H9 (cell line): ENCODE measurements around the gene DISP3. TPM values are rescaled to one million over a fixed set of nuclear protein-coding genes. Genes with fewer than 3 reads are reported as not detected.

ENCODE experiments used
- DNase-seq: peaks from one replicate; pipeline ENCODE4 v3.0.0-alpha.2; 2017
- H2AFZ ChIP-seq: one replicate; pipeline ENCODE4 v1.6.1; 2013; ENCODE audit warnings: mild to moderate bottlenecking, low read length, control low read depth, moderate library complexity
- H2AK5ac ChIP-seq: 2 replicates; pipeline ENCODE4 v1.6.1; 2013; ENCODE audit warnings: low read length, control low read depth, mixed read lengths; ENCODE audit not compliant: insufficient read length
- H2BK120ac ChIP-seq: one replicate; pipeline ENCODE4 v1.6.1; 2013; ENCODE audit warnings: low read depth, mild to moderate bottlenecking, low read length, control low read depth, inconsistent platforms; ENCODE audit not compliant: poor library complexity, severe bottlenecking
- H2BK12ac ChIP-seq: 2 replicates; pipeline ENCODE4 v1.6.1; 2013; ENCODE audit warnings: low read length, control low read depth, mixed read lengths, low read depth; ENCODE audit not compliant: insufficient read length
- H2BK15ac ChIP-seq: 2 replicates; pipeline ENCODE4 v1.6.1; 2013; ENCODE audit warnings: low read depth, low read length, control low read depth
- H2BK20ac ChIP-seq: one replicate; pipeline ENCODE4 v1.6.1; 2013; ENCODE audit warnings: low read depth, mild to moderate bottlenecking, low read length, control low read depth, inconsistent platforms; ENCODE audit not compliant: poor library complexity, severe bottlenecking
- H2BK5ac ChIP-seq: 2 replicates; pipeline ENCODE4 v1.6.1; 2013; ENCODE audit warnings: low read length, control low read depth, mixed read lengths; ENCODE audit not compliant: insufficient read length
- H3K14ac ChIP-seq: 2 replicates; pipeline ENCODE4 v1.6.1; 2013; ENCODE audit warnings: low read length, control low read depth; ENCODE audit not compliant: insufficient read depth
- H3K18ac ChIP-seq: 2 replicates; pipeline ENCODE4 v1.6.1; 2013; ENCODE audit warnings: low read depth, mild to moderate bottlenecking, mixed read lengths, low read length, control low read depth; ENCODE audit not compliant: insufficient read length
- H3K23ac ChIP-seq: 2 replicates; pipeline ENCODE4 v1.6.1; 2013; ENCODE audit warnings: low read length, control low read depth, mixed read lengths, low read depth; ENCODE audit not compliant: insufficient read length
- H3K23me2 ChIP-seq: 2 replicates; pipeline ENCODE4 v1.6.1; 2013; ENCODE audit warnings: low read depth, mild to moderate bottlenecking, mixed read lengths, low read length, control low read depth; ENCODE audit not compliant: insufficient read length, poor library complexity, severe bottlenecking
- H3K27ac ChIP-seq: 2 replicates; pipeline ENCODE4 v1.5.1; 2013; ENCODE audit warnings: low read length, control low read depth, mixed read lengths, low read depth; ENCODE audit not compliant: insufficient read length
- H3K27me3 ChIP-seq: 2 replicates; pipeline ENCODE4 v1.6.1; 2013; ENCODE audit warnings: low read length, control low read depth, inconsistent platforms; ENCODE audit not compliant: insufficient read depth
- H3K4ac ChIP-seq: 2 replicates; pipeline ENCODE4 v1.6.1; 2013; ENCODE audit warnings: low read depth, mild to moderate bottlenecking, control low read depth, inconsistent platforms, low read length, moderate library complexity
- H3K4me1 ChIP-seq: 2 replicates; pipeline ENCODE4 v1.6.1; 2013; ENCODE audit warnings: low read length, control low read depth, inconsistent platforms; ENCODE audit not compliant: insufficient read depth
- H3K4me2 ChIP-seq: 2 replicates; pipeline ENCODE4 v1.6.1; 2013; ENCODE audit warnings: low read length, control low read depth, mixed read lengths; ENCODE audit not compliant: insufficient read length, insufficient read depth
- H3K56ac ChIP-seq: 2 replicates; pipeline ENCODE4 v1.6.1; 2013; ENCODE audit warnings: low read depth, mild to moderate bottlenecking, mixed read lengths, low read length, control low read depth; ENCODE audit not compliant: insufficient read length
- H3K79me1 ChIP-seq: 2 replicates; pipeline ENCODE4 v1.6.1; 2013; ENCODE audit warnings: low read depth, mild to moderate bottlenecking, moderate library complexity, low read length, control low read depth, inconsistent platforms; ENCODE audit not compliant: insufficient read depth, poor library complexity, severe bottlenecking
- H3K79me2 ChIP-seq: 2 replicates; pipeline ENCODE4 v1.6.1; 2013; ENCODE audit warnings: low read length, control low read depth, inconsistent platforms; ENCODE audit not compliant: insufficient read depth
- H3K9ac ChIP-seq: 2 replicates; pipeline ENCODE4 v1.6.1; 2013; ENCODE audit warnings: low read length, control low read depth, mixed read lengths; ENCODE audit not compliant: insufficient read length; ENCODE audit errors: extremely low read depth
- H3K9me3 ChIP-seq: one replicate; pipeline ENCODE4 v1.6.1; 2013; ENCODE audit warnings: low read depth, low read length, inconsistent platforms; ENCODE audit not compliant: control insufficient read depth
- H3T11ph ChIP-seq: one replicate; pipeline ENCODE4 v1.6.1; 2013; ENCODE audit warnings: mild to moderate bottlenecking, low read length, control low read depth, inconsistent platforms
- H4K20me1 ChIP-seq: one replicate; pipeline ENCODE4 v1.6.1; 2013; ENCODE audit not compliant: control insufficient read depth, insufficient read length, insufficient read depth
- H4K5ac ChIP-seq: 2 replicates; pipeline ENCODE4 v1.6.1; 2013; ENCODE audit warnings: low read depth, mild to moderate bottlenecking, mixed read lengths, low read length, control low read depth; ENCODE audit not compliant: insufficient read length
- H4K8ac ChIP-seq: replicated peaks from 2 replicates; pipeline ENCODE4 v1.6.1; 2013; ENCODE audit warnings: low read length, control low read depth, mixed read lengths, low read depth; ENCODE audit not compliant: insufficient read length
- H4K91ac ChIP-seq: 2 replicates; pipeline ENCODE4 v1.6.1; 2013; ENCODE audit warnings: low read depth, mild to moderate bottlenecking, moderate library complexity, mixed read lengths, low read length, control low read depth; ENCODE audit not compliant: insufficient read length
- H3K27ac Mint-ChIP-seq, 3 experiments: 2 replicates in 2 of 3; 3 replicates in 1 of 3; pipeline ENCODE4 v1.8.0; 2020 to 2021; ENCODE audit warnings: mixed read lengths in 3 of 3, mild to moderate bottlenecking in 1 of 3, moderate library complexity in 1 of 3
- H3K27me3 Mint-ChIP-seq: 2 replicates; pipeline ENCODE4 v1.8.0; 2021; ENCODE audit warnings: low read depth, mild to moderate bottlenecking, moderate library complexity, mixed read lengths
- H3K36me3 Mint-ChIP-seq, 3 experiments: 2 replicates in 2 of 3; 3 replicates in 1 of 3; pipeline ENCODE4 v1.8.0; 2020 to 2021; ENCODE audit warnings: low read depth in 3 of 3, mixed read lengths in 3 of 3; ENCODE audit not compliant: insufficient read depth in 1 of 3
- H3K4me1 Mint-ChIP-seq, 2 experiments: 2 replicates each; pipeline ENCODE4 v1.8.0; 2020; ENCODE audit warnings: mixed read lengths in 2 of 2
- H3K4me3 Mint-ChIP-seq, 2 experiments: 2 replicates in 1 of 2; 3 replicates in 1 of 2; pipeline ENCODE4 v1.8.0; 2020 to 2021; ENCODE audit warnings: mild to moderate bottlenecking in 2 of 2, mixed read lengths in 2 of 2, moderate library complexity in 1 of 2
- H3K9me3 Mint-ChIP-seq, 2 experiments: 2 replicates in 1 of 2; 3 replicates in 1 of 2; pipeline ENCODE4 v1.8.0; 2020; ENCODE audit warnings: mild to moderate bottlenecking in 2 of 2, mixed read lengths in 2 of 2, moderate library complexity in 1 of 2
- WGBS: extraction: QIAGEN DNeasy Blood & Tissue Kit; methylation state at CpG from one replicate; pipeline ENCODE4 v1.1.7; 2013; ENCODE audit warnings: missing lambda C conversion rate, low lambda C conversion rate, mixed read lengths; ENCODE audit not compliant: insufficient read length; ENCODE audit errors: extremely low coverage; 5-methylcytosine and 5-hydroxymethylcytosine counted together
- total RNA-seq: library from RNA; stranded (reverse); gene quantifications from 2 replicates; pipeline ENCODE4 v1.2.1, GENCODE V29; 2021
- TF ChIP-seq, protein P1 (sequence below): fragments of 200-600 bp; sonication (generic); conservative IDR thresholded peaks from 3 replicates; pipeline ENCODE4 v1.8.0; 2021; ENCODE audit warnings: antibody characterized with exemption, mild to moderate bottlenecking

The DISP3 gene
- total RNA-seq, 1 experiment from 2014 or later = 3.5 TPM

GRCh38 chr1:11484321-11484655 is 5.3 kb downstream of the DISP3 start:
- no peaks in the 10 kb centered on the region for H3K79me1 ChIP-seq
- peaks cover 3% of the 10 kb centered on the region for H4K20me1 ChIP-seq
- no peak overlapping the region for H2AFZ ChIP-seq
- no peak overlapping the region for H2AK5ac ChIP-seq
- H3K4me3 Mint-ChIP-seq = no peak overlapping the region
- no peak overlapping the region for H2BK15ac ChIP-seq
- WGBS = no CpG with 5 or more reads among the region's 7 CpGs
- TF ChIP-seq, protein P1, sequence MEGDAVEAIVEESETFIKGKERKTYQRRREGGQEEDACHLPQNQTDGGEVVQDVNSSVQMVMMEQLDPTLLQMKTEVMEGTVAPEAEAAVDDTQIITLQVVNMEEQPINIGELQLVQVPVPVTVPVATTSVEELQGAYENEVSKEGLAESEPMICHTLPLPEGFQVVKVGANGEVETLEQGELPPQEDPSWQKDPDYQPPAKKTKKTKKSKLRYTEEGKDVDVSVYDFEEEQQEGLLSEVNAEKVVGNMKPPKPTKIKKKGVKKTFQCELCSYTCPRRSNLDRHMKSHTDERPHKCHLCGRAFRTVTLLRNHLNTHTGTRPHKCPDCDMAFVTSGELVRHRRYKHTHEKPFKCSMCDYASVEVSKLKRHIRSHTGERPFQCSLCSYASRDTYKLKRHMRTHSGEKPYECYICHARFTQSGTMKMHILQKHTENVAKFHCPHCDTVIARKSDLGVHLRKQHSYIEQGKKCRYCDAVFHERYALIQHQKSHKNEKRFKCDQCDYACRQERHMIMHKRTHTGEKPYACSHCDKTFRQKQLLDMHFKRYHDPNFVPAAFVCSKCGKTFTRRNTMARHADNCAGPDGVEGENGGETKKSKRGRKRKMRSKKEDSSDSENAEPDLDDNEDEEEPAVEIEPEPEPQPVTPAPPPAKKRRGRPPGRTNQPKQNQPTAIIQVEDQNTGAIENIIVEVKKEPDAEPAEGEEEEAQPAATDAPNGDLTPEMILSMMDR = no peak
- no peak for DNase-seq
- no peaks in the 10 kb centered on the region; a peak in 1 of 7 replicates for H3K36me3 Mint-ChIP-seq
- no peak overlapping the region for H4K5ac ChIP-seq
- no peak overlapping the region for H4K8ac ChIP-seq
- no peaks in the 10 kb centered on the region for H3K23me2 ChIP-seq
- H3K79me2 ChIP-seq = no peaks in the 10 kb centered on the region
- no peak overlapping the region for H3K23ac ChIP-seq
- H3K4me1 ChIP-seq = 0 out of 2 replicates have a peak, but pooled peaks cover 2% of the 10 kb centered on the region
- H3K18ac ChIP-seq = no peak overlapping the region
- H3K27me3 ChIP-seq = no peaks in the 10 kb centered on the region; the same call in 1 of the 2 replicates
- no peak overlapping the region for H2BK20ac ChIP-seq
- no peak overlapping the region for H3K56ac ChIP-seq
- no peak overlapping the region for H3K4ac ChIP-seq
- no peak overlapping the region for H4K91ac ChIP-seq
- H3K27ac ChIP-seq = no peak overlapping the region
- no peak overlapping the region for H2BK12ac ChIP-seq
- H2BK5ac ChIP-seq = no peak overlapping the region
- no peaks in the 10 kb centered on the region for H3K9me3 ChIP-seq
- H2BK120ac ChIP-seq = no peak overlapping the region
- peaks cover 29 to 44% of the 10 kb centered on the region in 2 experiments for H3K4me1 Mint-ChIP-seq
- no peak overlapping the region for H3T11ph ChIP-seq
- H3K27me3 Mint-ChIP-seq = peaks cover 34% of the 10 kb centered on the region
- no peak overlapping the region for H3K4me2 ChIP-seq
- peaks cover 0 to 3% of the 10 kb centered on the region in 2 experiments; a peak in 1 of 5 replicates for H3K9me3 Mint-ChIP-seq
- H3K27ac Mint-ChIP-seq = no peak overlapping the region
- H3K9ac ChIP-seq = no peak overlapping the region
- H3K14ac ChIP-seq = no peak overlapping the region
